Measurements from ENCODE around the gene SESN2.

SESN2 gene

DNA sequence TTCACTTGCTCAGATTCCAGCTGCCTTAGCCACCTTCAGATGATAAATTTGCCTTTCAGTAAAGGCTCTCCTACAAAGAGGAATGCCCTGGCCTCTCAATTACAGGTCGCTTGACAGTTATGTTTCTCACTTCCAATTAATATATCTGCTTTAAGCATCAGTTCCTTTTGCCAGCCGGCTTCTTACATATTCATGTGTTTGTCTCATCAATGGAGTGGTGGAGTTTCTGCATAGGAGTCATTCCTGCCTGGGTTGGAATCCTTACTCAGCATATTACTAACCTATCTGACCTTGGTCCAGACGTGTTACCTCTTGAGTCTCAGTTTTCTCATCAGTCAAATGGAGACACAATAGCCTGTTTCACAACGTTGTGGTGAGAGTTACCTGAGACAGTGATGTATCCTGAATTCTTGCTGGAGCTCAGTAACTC is 9.4 kb upstream of the SESN2 start:
- no peak for DNase-seq

- no peak for DNase-seq
These were observed 3.0 kb upstream of the SESN2 start for GRCh38 chr1:28256197-28256827.

- no peak for DNase-seq
These were observed 1.6 kb upstream of the SESN2 start for GRCh38 chr1:28257736-28258135.

DNA sequence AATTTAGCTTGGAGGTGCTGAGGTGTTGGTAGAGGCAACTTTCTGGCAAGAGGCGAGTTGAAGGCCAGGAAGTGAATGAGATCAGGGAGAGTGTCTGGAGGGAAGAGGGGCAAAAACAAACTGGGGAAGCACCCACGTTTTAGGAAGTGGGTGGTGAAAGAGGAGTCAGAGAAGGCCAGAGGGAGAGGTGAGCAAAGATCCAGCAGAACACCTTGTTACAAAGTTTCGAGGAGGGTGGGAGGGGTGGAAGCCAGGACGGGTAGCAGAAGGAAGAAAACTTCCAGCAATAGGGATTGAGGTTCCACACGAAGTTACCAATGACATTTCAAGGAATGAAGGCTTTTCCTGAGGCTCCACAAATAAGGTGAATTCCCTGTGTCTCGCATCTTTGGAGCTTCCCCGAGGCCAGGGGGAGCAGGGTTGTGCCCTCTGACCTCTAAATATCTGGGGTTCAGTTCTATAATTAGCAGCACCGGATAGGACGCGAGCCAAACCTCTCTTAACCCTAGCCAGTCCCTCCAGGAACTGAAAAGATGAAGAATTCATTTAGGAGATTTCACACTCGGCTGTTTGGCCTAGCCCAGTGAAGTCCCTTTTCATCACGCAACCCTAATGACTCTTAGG is 578 bp upstream of the SESN2 start:
- no peak for DNase-seq

DNA sequence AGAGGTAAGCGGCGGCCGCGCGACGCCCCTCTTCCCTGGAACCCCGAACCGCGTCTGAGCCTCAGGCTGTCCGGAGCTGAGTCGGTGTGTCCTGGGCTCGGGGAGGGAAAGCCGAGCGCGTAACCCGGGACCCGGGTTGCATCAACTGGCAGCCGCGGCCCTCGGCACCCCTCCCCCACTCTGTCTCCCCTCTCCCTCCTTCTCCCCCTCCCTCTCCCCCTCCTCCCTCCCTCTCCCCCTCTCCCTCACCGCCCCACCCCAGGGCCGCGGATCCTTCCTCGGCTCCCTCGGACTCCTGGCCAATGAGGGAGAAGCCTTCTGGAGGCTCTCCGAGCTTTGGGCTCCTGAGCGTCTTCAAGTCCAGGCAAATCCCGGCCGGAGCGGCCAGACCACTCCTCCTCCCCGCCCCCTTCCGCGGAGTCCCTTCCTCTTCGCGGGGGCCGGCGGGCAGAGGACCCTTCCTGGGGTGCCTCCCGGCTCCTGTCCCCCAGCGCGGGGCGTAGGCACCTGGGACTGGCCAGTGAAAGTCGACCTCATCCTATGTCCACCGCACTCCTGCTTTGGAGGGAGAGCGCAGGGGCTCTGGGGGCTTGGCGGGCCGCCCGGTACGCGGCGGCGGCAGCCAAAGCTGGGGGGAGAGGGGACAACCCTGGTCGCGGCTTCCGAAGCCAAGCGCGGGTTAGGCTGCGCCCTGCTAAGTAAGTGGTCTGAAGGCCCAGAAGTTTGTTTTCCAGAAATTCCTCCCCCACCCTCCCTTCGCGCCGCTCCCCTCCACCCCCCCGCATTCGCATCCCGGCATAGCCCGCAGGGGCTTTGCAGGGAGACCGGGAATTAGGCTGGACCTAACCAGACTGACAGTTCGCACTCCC is 850 bp downstream of the SESN2 start:
- DNase-seq = peak; percentile 48

DNA sequence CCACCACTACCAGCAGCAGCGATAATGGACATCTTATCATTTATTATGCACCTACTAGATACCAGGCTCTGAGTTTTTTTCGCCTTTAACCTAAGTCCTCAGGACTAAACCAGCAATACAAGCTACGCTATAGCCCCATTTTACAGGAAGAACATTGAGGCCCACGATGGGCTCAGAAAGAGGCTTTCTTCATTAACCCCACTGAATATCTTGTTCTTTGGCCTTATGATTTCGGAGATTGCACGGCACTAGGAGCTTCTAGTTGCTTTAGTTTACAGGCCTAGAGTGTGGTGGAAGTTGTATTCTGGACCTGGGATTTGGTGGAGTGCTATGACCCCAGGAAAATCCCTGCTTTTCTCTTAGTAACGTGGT is 1.5 kb downstream of the SESN2 start:
- no peak for DNase-seq

DNA sequence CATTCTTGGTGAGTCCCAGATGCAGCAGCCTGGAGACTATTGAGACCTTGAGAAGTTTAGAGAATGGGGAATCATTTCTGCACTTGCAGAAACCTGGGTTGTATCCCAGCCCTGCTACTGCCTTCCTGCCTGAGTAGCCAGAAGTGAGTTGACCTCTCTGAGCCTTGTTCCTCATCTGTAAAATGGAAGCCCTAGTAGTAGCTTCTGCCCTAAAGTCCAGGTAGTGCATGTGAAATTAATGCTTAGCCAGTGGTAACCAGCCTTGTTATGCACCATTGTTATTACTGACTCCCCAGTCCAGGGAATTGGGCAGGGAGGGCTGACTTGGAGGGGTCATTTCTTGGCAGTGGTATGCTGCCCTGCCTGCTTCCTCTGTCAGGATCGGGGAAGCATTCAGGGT is 5.6 kb downstream of the SESN2 start:
- DNase-seq = no peak

GRCh38 chr1:28265577-28265976 is 6.3 kb downstream of the SESN2 start:
- DNase-seq = no peak

- no peak for DNase-seq
These were observed 7.6 kb downstream of the SESN2 start for GRCh38 chr1:28266920-28267322.

- DNase-seq = no peak
These were observed 8.3 kb downstream of the SESN2 start for GRCh38 chr1:28267633-28268032.

GRCh38 chr1:28269529-28269928 is 10.2 kb downstream of the SESN2 start:
- no peak for DNase-seq

DNA sequence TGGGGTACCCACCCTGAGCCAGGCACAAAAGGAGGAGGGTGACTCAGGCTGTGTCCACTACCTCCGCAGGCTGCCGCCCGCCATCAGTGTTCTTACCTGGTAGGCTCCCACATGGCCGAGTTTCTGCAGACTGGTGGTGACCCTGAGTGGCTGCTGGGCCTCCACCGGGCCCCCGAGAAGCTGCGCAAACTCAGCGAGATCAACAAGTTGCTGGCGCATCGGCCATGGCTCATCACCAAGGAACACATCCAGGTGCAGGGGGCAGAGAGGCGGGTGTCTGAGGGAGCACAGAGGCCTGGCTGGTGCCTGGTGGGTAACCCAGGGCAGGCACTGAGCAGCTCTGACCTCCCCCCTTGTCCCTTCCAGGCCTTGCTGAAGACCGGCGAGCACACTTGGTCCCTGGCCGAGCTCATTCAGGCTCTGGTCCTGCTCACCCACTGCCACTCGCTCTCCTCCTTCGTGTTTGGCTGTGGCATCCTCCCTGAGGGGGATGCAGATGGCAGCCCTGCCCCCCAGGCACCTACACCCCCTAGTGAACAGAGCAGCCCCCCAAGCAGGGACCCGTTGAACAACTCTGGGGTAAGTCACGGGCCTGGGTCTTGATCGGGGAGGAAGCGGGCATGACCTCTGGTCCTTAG is 13.0 kb downstream of the SESN2 start:
- no peak for DNase-seq

GRCh38 chr1:28273216-28273860 is 14.0 kb downstream of the SESN2 start:
- no peak for DNase-seq

- no peak for DNase-seq
These were observed 19.4 kb downstream of the SESN2 start for GRCh38 chr1:28278763-28279162.

- DNase-seq = no peak
These were observed 20.4 kb downstream of the SESN2 start for GRCh38 chr1:28279721-28280120.

- DNase-seq = no peak
These were observed 21.2 kb downstream of the SESN2 start for GRCh38 chr1:28280501-28280900.

DNA sequence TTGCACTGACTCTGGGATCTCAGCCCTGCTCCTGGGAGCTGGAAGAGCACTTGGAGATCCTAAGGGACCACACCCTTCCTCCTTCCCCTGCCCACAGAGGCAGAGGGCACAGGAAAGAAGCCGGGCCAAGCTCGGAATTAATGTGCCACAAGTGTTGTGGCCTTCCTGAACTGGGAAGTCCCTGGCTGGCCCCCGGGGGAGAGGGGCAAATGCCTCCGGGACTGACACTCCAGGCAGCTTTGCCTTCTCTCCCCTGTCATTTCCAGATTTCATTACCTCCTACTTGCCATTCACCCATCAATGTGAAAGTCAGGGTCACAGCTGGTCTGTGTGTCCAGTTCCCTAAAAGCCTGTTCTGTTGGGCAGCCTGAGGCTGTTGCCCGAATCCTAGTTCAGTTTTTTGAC is 21.7 kb downstream of the SESN2 start:
- DNase-seq = no peak

GRCh38 chr1:28281608-28282425 is 22.5 kb downstream of the SESN2 start:
- DNase-seq = no peak

DNA sequence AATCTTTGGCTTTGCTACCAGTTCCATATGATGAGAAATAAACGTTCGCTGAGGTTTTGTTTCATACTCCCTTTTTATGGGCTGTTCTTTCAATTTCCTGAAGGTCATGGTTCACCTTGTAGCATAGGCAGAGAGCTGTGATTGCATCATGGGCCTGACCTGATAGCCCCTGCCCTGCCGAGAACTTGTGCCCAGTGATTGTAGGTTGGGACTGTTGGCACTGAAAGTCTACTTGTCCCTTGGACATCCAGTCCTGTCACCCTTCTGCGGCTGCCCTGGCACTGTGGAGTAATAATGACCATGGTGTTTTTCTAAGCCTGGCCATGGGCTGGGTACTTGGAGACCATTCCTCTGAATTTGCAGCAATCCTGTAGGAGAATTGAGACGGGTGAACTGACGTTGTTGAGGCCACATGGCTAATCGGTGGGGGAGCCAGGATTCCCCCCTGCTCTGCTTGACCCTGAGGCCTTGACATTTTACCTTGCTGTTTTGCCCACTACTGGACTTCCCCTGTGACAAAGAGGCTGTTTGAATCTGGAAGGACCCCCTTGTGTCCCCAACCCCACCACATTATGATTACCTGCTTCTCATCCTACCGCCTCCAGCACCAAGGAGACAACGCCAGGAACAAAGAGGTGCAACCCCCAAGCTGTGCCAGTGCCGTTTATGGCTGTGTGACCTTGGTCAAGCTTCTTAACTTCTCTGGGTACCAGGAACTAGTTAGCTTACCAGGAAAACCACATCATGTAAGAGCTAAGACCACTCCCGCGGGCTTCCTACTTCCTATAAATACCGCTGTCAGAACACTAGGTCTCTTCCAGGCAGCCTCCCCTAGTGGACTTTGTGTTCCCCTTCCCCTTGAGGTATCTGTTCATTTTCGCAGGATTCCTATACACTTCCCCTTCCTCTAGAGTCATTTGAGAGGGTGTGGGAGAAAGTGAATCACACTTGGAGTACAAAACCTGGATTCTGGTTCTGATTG is 23.4 kb downstream of the SESN2 start:
- DNase-seq = no peak

GRCh38 chr1:28286111-28286510 is 26.8 kb downstream of the SESN2 start:
- DNase-seq = no peak

DNA sequence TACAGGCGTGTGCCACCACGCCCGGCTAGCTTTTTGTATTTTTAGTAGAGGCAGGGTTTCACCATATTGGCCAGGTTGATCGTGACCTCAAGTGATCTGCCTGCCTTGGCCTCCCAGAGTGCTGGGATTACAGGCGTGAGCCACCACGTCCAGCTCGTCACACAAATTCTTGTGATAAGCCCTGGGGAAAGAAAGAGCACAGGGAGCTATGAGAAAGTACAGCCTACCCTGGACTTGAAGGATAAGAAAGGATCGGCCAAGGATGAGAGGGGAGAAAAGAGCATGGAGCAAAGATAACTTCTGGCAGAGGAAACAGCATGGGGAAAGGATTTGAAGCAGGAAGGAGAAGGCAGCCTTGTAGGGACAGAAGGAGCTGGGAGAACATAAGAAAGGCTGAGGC is 29.2 kb downstream of the SESN2 start:
- no peak for DNase-seq
